Body of pancreas (tissue), 4 donors: ENCODE measurements around the gene EMX1. TPM values are rescaled to one million over a fixed set of nuclear protein-coding genes. Genes with fewer than 3 reads are reported as not detected.

Experiments
- ATAC-seq: fragments of 150-250 bp; one replicate; pipeline ENCODE4 v1.9.1; 2016
- DNase-seq, 4 donors: peaks; one replicate each; pipeline ENCODE4 v3.0.0-alpha.2; 2019
- H3K27ac ChIP-seq, 4 donors: fragments of 200-600 bp; sonication (generic); 1 replicate in 3 of 4; 2 replicates in 1 of 4; pipeline versions ENCODE4 v1.5.1 to v1.6.1; 2016 to 2019; ENCODE audit warnings: mild to moderate bottlenecking in 1 of 4, mixed read lengths in 1 of 4, moderate library complexity in 1 of 4
- H3K27me3 ChIP-seq, 2 donors: fragments of 200-600 bp; sonication (generic); one replicate each; pipeline ENCODE4 v1.6.0; 2016; ENCODE audit warnings: mild to moderate bottlenecking in 1 of 2
- H3K36me3 ChIP-seq, 2 donors: fragments of 200-600 bp; sonication (generic); replicated peaks in 1 of 2; 2 replicates each; pipeline ENCODE4 v1.5.1; 2016; ENCODE audit warnings: low read depth in 2 of 2; ENCODE audit not compliant: insufficient read depth in 1 of 2
- H3K4me1 ChIP-seq: fragments of 200-600 bp; sonication (generic); one replicate; pipeline ENCODE4 v1.6.0; 2016
- H3K4me3 ChIP-seq, 2 donors: fragments of 200-600 bp; sonication (generic); 1 replicate in 1 of 2; 2 replicates in 1 of 2; pipeline ENCODE4 v1.5.1; 2016 to 2019
- H3K9me3 ChIP-seq, 3 donors: fragments of 200-600 bp; sonication (generic); 1 replicate in 2 of 3; 2 replicates in 1 of 3; pipeline ENCODE4 v1.5.1; 2016
- POLR2A ChIP-seq, 3 donors: fragments of 450-650 bp; IDR thresholded peaks; one replicate each; pipeline ENCODE4 v1.6.1; 2016; ENCODE audit warnings: antibody characterized with exemption in 3 of 3, mild to moderate bottlenecking in 2 of 3
- WGBS, 2 donors: methylation state at CpG; one replicate each; pipeline ENCODE4 v1.1.5; 2017; 5-methylcytosine and 5-hydroxymethylcytosine counted together
- intact Hi-C: fragments of 100-400 bp; cut with DNase I; formaldehyde crosslinking; loops from one replicate; pipeline ENCODE4 v1.15.1; 2023
- total RNA-seq, 2 donors: library from RNA; depleted of rRNA; stranded (reverse); fragments of >200 nt; gene quantifications; one replicate each; pipeline ENCODE4 v1.1.0, GENCODE V29; 2016
- TF ChIP-seq, protein P1 (sequence below), 7 experiments: fragments of 450-650 bp in 4 of 7; fragments of 200-600 bp in 3 of 7; sonication (generic) in 3 of 7; IDR thresholded peaks; one replicate each; pipeline ENCODE4 v1.5.1; 2016 to 2019; ENCODE audit warnings: antibody characterized with exemption in 7 of 7

The EMX1 gene
- total RNA-seq, 2 donors from 2014 or later, result 0.26 to 0.33 TPM

DNA sequence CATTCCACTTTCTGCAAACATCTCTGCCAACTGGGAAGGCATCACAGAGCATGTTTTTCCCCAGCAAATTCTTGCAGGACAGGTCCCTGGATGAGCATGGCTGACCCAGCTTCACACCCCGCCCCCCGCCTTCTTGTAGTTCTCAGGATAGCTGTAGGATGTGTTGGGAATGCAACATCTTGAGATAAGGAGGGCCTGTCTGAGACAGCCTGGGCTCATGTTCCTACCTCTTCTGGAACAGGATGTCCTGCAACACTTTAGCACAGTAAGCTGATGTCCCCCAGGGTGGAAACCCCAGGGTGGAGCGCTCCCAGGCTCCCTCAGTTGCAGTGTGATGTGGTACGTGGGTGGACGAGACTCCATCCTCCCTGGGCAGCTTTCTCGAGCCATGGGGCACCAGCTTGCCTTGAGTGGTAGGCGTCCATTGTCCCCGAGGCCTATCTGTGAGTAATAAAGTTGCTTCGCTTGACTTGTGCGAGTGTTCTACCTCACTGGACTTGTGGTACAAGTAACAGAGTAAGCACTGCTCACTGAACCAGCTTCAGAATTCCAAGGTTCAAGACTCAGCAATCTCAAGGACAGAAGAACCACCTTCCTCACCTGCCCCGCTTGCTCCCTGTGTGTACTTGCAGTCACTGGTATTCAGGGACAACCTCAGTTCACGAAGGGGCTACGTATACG lies 48.6 kb downstream of the EMX1 start:
- no peaks in the 10 kb centered on the region for H3K9me3 ChIP-seq
- no peak overlapping the region for H3K27ac ChIP-seq
- intact Hi-C loops, result no loop called here
- no peak for DNase-seq
- H3K36me3 ChIP-seq, result no peaks in the 10 kb centered on the region
- H3K27me3 ChIP-seq, result no peaks in the 10 kb centered on the region
- 95 to 96% methylated on average over 9 to 14 of the region's 14 CpGs for WGBS, 2 donors
- no peak overlapping the region for H3K4me3 ChIP-seq
- ATAC-seq, result no peak
- TF ChIP-seq, protein P1, sequence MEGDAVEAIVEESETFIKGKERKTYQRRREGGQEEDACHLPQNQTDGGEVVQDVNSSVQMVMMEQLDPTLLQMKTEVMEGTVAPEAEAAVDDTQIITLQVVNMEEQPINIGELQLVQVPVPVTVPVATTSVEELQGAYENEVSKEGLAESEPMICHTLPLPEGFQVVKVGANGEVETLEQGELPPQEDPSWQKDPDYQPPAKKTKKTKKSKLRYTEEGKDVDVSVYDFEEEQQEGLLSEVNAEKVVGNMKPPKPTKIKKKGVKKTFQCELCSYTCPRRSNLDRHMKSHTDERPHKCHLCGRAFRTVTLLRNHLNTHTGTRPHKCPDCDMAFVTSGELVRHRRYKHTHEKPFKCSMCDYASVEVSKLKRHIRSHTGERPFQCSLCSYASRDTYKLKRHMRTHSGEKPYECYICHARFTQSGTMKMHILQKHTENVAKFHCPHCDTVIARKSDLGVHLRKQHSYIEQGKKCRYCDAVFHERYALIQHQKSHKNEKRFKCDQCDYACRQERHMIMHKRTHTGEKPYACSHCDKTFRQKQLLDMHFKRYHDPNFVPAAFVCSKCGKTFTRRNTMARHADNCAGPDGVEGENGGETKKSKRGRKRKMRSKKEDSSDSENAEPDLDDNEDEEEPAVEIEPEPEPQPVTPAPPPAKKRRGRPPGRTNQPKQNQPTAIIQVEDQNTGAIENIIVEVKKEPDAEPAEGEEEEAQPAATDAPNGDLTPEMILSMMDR (IDR thresholded peaks at IDR 0.05), result no peak
- TF ChIP-seq POLR2A (IDR thresholded peaks at IDR 0.05), result no peak
- no peaks in the 10 kb centered on the region for H3K4me1 ChIP-seq

DNA sequence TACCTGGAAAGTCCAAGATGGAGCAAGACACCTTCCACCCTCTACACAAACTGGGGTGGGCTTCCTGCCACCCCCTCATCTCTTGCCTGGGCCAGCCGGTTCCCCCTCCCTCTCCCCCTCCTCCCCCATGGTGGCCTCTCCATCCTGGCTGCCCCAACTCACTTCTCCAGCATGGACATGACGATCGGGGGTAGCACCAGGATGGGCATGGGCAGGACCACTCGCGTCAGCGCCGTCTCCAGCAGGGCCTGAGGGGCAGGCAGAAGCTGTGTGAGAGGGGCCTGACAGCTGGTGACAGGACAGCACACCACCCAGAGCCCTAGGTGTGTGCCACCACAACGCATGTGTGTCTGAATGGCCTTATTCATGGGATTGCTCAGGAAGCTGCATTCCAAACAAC lies 51.0 kb downstream of the EMX1 start:
- no peaks in the 10 kb centered on the region for H3K36me3 ChIP-seq
- no peaks in the 10 kb centered on the region for H3K9me3 ChIP-seq
- H3K27me3 ChIP-seq, result no peaks in the 10 kb centered on the region
- TF ChIP-seq, protein P1 (IDR thresholded peaks at IDR 0.05), result no peak
- no peak for TF ChIP-seq POLR2A (IDR thresholded peaks at IDR 0.05)
- no peaks in the 10 kb centered on the region for H3K4me1 ChIP-seq
- H3K4me3 ChIP-seq, result no peak overlapping the region
- 91 to 98% methylated on average over 8 of the region's 8 CpGs for WGBS, 2 donors
- DNase-seq, result no peak
- intact Hi-C loops, result no loop called here
- no peak for ATAC-seq
- no peak overlapping the region for H3K27ac ChIP-seq

DNA sequence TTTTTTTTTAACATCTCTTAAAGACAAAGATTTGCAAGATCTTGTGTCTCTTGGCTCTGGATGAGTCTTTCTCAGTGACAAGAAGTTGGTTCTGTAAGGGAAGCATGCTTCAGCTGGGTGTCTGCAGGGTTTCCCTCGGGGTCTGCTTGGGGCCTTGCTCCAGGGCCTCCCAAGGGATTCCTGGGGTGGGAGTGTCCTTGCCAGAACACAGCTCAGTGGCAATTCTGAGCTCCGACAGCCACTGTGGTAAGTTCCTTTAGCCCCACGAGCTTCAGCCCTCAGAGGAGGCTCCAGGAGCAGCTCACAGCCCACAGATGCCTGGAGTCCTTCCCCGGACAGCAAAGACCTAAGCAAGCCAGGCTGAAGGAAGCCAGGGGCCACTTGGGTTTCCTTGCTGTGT lies 52.4 kb downstream of the EMX1 start:
- Histone ChIP-seq H3K36me3 (no peaks in the 10 kb centered on the region), H3K4me3 (no peak overlapping the region), H3K4me1 (peaks cover 4% of the 10 kb centered on the region), H3K9me3 (no peaks in the 10 kb centered on the region), H3K27me3 (no peaks in the 10 kb centered on the region), H3K27ac (no peak overlapping the region)
- DNase-seq, result no peak
- no peak for ATAC-seq
- TF ChIP-seq, protein P1 (IDR thresholded peaks at IDR 0.05), result no peak
- no peak for TF ChIP-seq POLR2A (IDR thresholded peaks at IDR 0.05)
- 73 to 85% methylated on average over 2 to 4 of the region's 4 CpGs for WGBS, 2 donors
- intact Hi-C loops, result loop anchor here (5.0 kb wide), 1 partner anchor 77 kb away; no protein-coding TSS in a partner anchor

DNA sequence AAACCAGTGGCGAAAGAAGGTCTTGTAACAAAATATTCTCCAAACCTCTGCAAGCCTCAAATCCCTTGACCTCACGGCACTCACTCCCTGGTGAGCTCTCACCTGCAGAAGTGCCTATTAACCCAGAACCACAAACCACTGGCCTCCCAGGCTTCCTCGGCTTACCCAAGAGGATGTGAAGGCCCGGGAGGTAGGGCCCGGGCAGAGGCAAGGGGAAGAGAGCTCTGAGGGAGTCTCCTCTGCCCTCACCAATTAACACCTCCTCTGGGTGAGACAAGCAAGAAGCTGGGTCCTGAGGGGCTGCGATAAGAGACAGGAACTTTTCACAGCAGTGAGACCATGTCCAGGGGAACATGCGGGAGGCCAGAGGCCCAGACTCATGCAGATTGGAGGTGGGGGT lies 53.7 kb downstream of the EMX1 start:
- 91 to 95% methylated on average over 6 to 7 of the region's 7 CpGs for WGBS, 2 donors
- Histone ChIP-seq H3K9me3 (no peaks in the 10 kb centered on the region), H3K27me3 (no peaks in the 10 kb centered on the region), H3K27ac (no peak overlapping the region), H3K4me1 (peaks cover 4% of the 10 kb centered on the region), H3K36me3 (no peaks in the 10 kb centered on the region), H3K4me3 (no peak overlapping the region)
- TF ChIP-seq POLR2A (IDR thresholded peaks at IDR 0.05), result no peak
- TF ChIP-seq, protein P1 (IDR thresholded peaks at IDR 0.05), result no peak
- no peak for DNase-seq
- intact Hi-C loops, result loop anchor here (5.0 kb wide), 1 partner anchor 79 kb away; no protein-coding TSS in a partner anchor
- ATAC-seq, result no peak
